Pancreas (tissue), 10 donors: ENCODE results near the gene SLC25A1. TPM values are rescaled to one million over a fixed set of nuclear protein-coding genes. Genes with fewer than 3 reads are reported as not detected.
A peak's percentile ranks its signal among the peaks of the same experiment; 100 is the strongest.

ENCODE experiments used
- ATAC-seq, 4 donors: fragments of 200-7000 bp; cut with Tn5 transposase; one replicate each; pipeline versions ENCODE4 v1.8.0 to v1.9.1; 2020; ENCODE audit warnings: mild to moderate bottlenecking in 4 of 4, moderate library complexity in 4 of 4
- DNase-seq, 6 donors: peaks; one replicate each; pipeline ENCODE4 v3.0.0-alpha.2; 2020
- FAIRE-seq: peaks from 2 replicates; lab custom pipeline; 2012; peaks lifted over from hg19 to GRCh38; lab: Jason Lieb, UNC
- H3K27ac ChIP-seq, 4 donors: fragments of 200-600 bp; sonication (generic); 1 replicate in 3 of 4; 2 replicates in 1 of 4; pipeline versions ENCODE4 v1.5.0 to v1.8.0; 2020
- H3K27me3 ChIP-seq, 4 donors: fragments of 200-600 bp; one replicate each; pipeline ENCODE4 v1.8.0; 2021
- H3K36me3 ChIP-seq, 3 donors: fragments of 200-600 bp; sonication (generic) in 1 of 3; one replicate each; pipeline versions ENCODE4 v1.5.0 to v1.8.0; 2020 to 2021
- H3K4me1 ChIP-seq, 3 donors: fragments of 200-600 bp; one replicate each; pipeline ENCODE4 v1.8.0; 2021
- H3K4me3 ChIP-seq, 4 donors: fragments of 200-600 bp; sonication (generic) in 2 of 4; one replicate each; pipeline versions ENCODE4 v1.5.0 to v1.8.0; 2020 to 2021
- H3K9me3 ChIP-seq, 4 donors: fragments of 200-600 bp; one replicate each; pipeline ENCODE4 v1.8.0; 2021
- WGBS, 2 donors: extraction: QIAGEN DNeasy Blood & Tissue Kit; methylation state at CpG; one replicate each; pipeline ENCODE4 v1.1.7; 2013; 5-methylcytosine and 5-hydroxymethylcytosine counted together
- intact Hi-C, 3 donors: fragments of 100-400 bp; cut with DNase I; formaldehyde crosslinking; loops; one replicate each; pipeline versions ENCODE4 v1.11.1 to v1.14.2; 2022
- polyA plus RNA-seq, 2 donors: library from polyadenylated mRNA; stranded (reverse); fragments of 200-250 nt; gene quantifications; one replicate each; pipeline ENCODE4 v1.2.3, GENCODE V29; 2013
- total RNA-seq, 6 donors: library from RNA; stranded (reverse); fragmentation: NEBNext Ultra II Directional in 4 of 6; extraction: Animal tissue kit (Norgen Biotek cat#: 25700) in 4 of 6; gene quantifications; one replicate each; pipeline versions ENCODE4 v1.2.1 to v1.2.4, GENCODE V29; 2021 to 2023
- TF ChIP-seq, protein P1 (sequence below), 4 donors: fragments of 200-600 bp; sonication (generic) in 3 of 4; IDR thresholded peaks; one replicate each; pipeline versions ENCODE4 v1.5.0 to v1.8.0; 2021; ENCODE audit warnings: antibody characterized with exemption in 4 of 4
- donor health status: healthy with polysubstance abuse.
- donor health status: DM: no; HTN: no; CAD: no; lungs with moderate emphysema.
- donor health status: DM: no; HTN: no; CAD: no.
- donor health status: control.
- donor health status: control.
- donor health status: Bipolar disorder and iron deficiency.
- donor health status: DM: yes; HTN: yes; CAD: no.
- donor health status: DM: no; HTN: no; CAD: no.
- donor health status: DM: no; HTN: no; CAD: no.
- donor health status: DM: yes; HTN: yes; CAD: no.

The SLC25A1 gene
- total and polyA plus RNA-seq, 8 donors: 29.3 to 43.9 (median 35.9) TPM

DNA sequence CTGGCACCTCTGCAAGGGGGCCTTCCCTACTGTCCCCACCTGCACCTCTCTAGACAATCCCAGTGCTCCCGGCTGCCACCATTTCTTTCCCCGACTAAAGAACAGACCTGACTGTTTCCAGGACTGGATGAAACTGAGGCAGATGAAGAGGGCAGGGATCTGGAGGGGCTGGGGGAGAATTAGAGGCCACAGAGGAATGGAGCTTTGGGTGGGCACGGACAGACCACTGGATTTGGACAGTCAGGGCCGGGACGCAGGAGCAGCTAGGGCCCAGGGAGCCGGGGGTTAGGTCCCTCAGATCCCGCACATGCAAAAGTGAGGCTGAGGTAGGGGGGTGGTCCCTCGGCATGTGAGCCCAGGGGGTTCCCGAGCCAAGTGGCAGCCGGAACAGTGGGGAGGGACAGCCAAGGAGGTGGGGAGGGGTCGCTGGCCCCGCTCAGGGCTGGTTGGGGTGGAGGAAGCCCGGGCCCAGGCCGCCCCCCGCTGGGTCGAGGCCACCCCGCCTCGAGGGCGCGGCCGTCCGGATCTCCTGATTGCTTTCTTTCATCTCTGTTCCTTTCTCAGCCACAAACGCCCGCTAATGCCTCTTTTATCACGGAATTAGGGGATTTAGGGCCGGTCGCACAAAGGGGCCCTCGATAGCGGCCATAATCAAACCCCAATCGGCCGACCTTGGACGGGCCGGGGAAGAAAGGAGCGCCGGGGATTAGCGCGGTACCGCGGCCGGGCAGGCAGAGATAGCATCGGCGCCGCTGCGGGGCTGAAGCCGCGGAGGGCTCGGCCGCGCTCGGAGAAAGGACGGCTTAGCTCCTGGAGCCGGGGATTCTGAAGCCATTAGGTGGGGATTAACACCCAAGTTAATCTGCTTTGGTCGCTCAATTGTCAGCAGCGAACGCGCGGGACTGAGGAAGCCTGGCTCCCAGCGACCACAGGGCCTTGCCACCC lies 9.3 kb downstream of the SLC25A1 start:
- H3K9me3 ChIP-seq: no peaks in the 10 kb centered on the region
- peaks cover 0 to 17% (median 11%) of the 10 kb centered on the region in 3 donors for H3K4me1 ChIP-seq
- no peaks in the 10 kb centered on the region for H3K36me3 ChIP-seq
- TF ChIP-seq, protein P1, sequence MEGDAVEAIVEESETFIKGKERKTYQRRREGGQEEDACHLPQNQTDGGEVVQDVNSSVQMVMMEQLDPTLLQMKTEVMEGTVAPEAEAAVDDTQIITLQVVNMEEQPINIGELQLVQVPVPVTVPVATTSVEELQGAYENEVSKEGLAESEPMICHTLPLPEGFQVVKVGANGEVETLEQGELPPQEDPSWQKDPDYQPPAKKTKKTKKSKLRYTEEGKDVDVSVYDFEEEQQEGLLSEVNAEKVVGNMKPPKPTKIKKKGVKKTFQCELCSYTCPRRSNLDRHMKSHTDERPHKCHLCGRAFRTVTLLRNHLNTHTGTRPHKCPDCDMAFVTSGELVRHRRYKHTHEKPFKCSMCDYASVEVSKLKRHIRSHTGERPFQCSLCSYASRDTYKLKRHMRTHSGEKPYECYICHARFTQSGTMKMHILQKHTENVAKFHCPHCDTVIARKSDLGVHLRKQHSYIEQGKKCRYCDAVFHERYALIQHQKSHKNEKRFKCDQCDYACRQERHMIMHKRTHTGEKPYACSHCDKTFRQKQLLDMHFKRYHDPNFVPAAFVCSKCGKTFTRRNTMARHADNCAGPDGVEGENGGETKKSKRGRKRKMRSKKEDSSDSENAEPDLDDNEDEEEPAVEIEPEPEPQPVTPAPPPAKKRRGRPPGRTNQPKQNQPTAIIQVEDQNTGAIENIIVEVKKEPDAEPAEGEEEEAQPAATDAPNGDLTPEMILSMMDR (IDR thresholded peaks at IDR 0.05): no peak
- ATAC-seq: no peak
- peak overlapping the region in 2 of 4 donors; percentile 21 to 35 for H3K4me3 ChIP-seq
- no peak overlapping the region for H3K27ac ChIP-seq
- FAIRE-seq: no peak
- intact Hi-C loops: no loop called here
- WGBS, 2 donors: 4 to 5% methylated on average over 54 to 58 of the region's 58 CpGs
- H3K27me3 ChIP-seq: peaks cover 0 to 13% (median 2%) of the 10 kb centered on the region in 4 donors
- peak in 3 of 6 donors; percentile 26 to 50 (median 49) for DNase-seq

DNA sequence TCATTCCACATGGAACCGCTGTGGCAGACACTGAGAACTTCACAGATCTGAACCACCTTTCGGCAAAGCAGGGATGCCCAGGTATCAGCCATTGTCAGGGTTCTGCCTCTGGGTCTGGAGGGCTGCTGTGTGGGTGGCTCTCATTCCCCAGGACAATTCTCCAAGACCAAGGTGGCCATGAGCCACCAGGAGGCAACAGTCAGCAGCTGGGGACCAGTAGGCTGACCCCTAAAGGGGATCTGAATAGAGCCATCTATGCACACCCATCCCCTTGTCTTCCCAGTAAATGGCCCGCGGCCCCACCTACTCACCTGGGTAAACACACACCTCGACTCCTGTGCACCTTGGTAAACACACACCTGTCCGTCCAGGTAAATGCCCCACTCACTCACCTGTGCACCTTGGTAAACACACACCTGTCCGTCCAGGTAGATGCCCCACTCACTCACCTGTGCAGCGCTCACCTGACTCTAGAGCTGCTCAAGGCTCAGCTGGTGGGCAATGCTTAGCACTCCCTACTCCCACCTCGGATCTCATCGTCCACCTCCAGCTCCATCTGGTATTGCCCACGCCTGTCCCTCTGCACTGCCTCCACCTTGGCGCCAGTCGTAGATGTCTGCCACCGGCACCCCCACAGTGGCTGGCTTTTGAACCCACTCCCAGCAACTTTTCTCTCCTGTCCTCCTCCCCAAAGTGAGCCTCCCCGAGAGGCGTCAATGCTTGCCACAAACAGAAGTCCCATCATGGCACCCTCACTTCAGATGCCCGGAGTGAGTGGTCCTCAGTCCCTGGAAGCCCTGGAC lies 10.2 kb downstream of the SLC25A1 start:
- no peak for FAIRE-seq
- no peak overlapping the region for H3K4me3 ChIP-seq
- peaks cover 0 to 13% (median 2%) of the 10 kb centered on the region in 4 donors for H3K27me3 ChIP-seq
- no peaks in the 10 kb centered on the region for H3K36me3 ChIP-seq
- ATAC-seq: no peak
- no peaks in the 10 kb centered on the region for H3K9me3 ChIP-seq
- H3K4me1 ChIP-seq: peaks cover 0 to 14% (median 11%) of the 10 kb centered on the region in 3 donors
- 31 to 42% methylated on average over 17 of the region's 17 CpGs for WGBS, 2 donors
- intact Hi-C loops: no loop called here
- no peak overlapping the region for H3K27ac ChIP-seq
- TF ChIP-seq, protein P1 (IDR thresholded peaks at IDR 0.05): no peak
- DNase-seq: peak in 2 of 6 donors; percentile 34 to 37

DNA sequence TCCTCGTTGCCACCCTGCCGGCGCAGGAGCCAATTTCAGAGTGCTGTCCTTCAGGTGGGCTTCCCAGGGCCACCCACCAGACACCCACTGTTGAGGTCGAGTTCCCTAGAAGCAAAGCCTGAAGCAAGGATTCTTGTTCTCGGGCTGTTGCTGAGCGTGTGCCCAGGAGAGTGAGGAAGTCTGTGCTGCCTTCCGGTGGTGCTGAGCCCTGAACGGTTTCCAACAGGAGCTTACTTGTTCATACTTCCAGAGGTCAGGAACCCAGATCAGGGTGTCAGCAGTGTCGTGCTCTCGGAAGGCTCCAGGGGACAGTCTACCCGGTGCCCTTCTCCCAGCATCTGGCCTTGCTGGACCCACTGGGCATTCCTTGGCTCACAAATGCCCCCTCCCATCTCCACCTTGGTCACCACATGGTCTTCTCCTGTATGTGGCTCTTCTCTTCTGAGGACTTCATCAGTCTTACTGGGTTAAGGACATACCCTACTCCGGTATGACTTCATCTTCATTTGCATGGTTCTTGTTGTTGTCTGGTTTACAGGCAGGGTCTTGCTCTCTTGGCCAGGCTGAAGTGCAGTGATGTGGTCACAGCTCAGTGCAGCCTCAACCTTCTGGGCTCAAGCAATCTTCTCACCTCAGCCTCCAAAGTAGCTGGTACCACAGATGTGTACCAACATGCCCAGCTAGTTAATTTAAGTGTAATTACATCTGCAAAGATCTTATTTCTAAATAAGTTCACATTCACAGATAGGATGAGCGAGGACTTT lies 11.2 kb downstream of the SLC25A1 start:
- Histone ChIP-seq H3K4me1 (peaks cover 0 to 7% (median 6%) of the 10 kb centered on the region in 3 donors), H3K4me3 (no peak overlapping the region), H3K9me3 (no peaks in the 10 kb centered on the region), H3K36me3 (no peaks in the 10 kb centered on the region), H3K27ac (no peak overlapping the region), H3K27me3 (peaks cover 0 to 13% (median 2%) of the 10 kb centered on the region in 4 donors)
- TF ChIP-seq, protein P1 (IDR thresholded peaks at IDR 0.05): no peak
- 55 to 62% methylated on average over 13 of the region's 13 CpGs for WGBS, 2 donors
- ATAC-seq (no peak), FAIRE-seq (no peak), DNase-seq (no peak)
- intact Hi-C loops: no loop called here

DNA sequence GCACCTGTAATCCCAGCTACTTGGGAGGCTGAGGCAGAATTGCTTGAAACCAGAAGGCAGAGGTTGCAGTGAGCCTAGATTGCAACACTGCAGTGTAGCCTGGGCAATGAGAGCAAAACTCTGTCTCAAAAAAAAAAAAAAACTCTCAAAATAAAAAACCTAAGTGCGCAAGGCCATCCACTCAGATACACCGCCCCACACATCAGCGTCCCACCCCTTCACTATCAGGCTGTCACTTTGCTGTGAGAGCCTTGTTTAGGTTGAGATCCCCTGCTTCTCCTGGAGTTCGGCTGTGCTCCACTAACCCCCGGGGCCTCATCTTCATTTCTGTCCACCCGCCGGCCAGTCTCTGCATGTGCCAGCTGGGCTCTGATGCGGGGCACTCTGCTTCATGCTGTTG lies 12.1 kb downstream of the SLC25A1 start:
- TF ChIP-seq, protein P1 (IDR thresholded peaks at IDR 0.05): no peak
- no peak for ATAC-seq
- Histone ChIP-seq H3K36me3 (no peaks in the 10 kb centered on the region), H3K27me3 (peaks cover 0 to 13% (median 2%) of the 10 kb centered on the region in 4 donors), H3K27ac (no peak overlapping the region), H3K4me3 (no peak overlapping the region), H3K4me1 (peaks cover 0 to 6% (median 5%) of the 10 kb centered on the region in 3 donors), H3K9me3 (no peaks in the 10 kb centered on the region)
- DNase-seq: no peak
- intact Hi-C loops: no loop called here
- WGBS, 2 donors: 64 to 68% methylated on average over 8 of the region's 8 CpGs
- no peak for FAIRE-seq
